GM13977 (cell line): ENCODE results near the gene TSHZ2.

Source experiments
- DNase-seq: peaks from one replicate; pipeline ENCODE4 v3.0.0; 2012; ENCODE audit warnings: low spot score
- CTCF ChIP-seq: IDR thresholded peaks from 2 replicates; pipeline ENCODE4 v1.5.1; 2012; ENCODE audit warnings: mild to moderate bottlenecking, control low read depth; ENCODE audit not compliant: insufficient read depth; ENCODE audit errors: extremely low read depth, missing control alignments
- in situ Hi-C: fragments of 300-500 bp; cut with MboI; formaldehyde crosslinking; loops from one replicate; pipeline ENCODE4 v1.12.0; 2022; ENCODE audit warnings: low sequenced_read_pairs, low pct_unique_long_range_greater_than_20kb, mixed read lengths, inconsistent platforms; ENCODE audit not compliant: unreplicated experiment

Gene TSHZ2

GRCh38 chr20:53298260-53298659, 326.1 kb downstream of the TSHZ2 start:
- no peak for TF ChIP-seq CTCF
- in situ Hi-C loops: no loop called here
- DNase-seq: no peak

- no peak for TF ChIP-seq CTCF
- no peak for DNase-seq
- in situ Hi-C loops: no loop called here
Measured at GRCh38 chr20:53298911-53299310, 326.8 kb downstream of the TSHZ2 start.

GRCh38 chr20:53299831-53300230, 327.7 kb downstream of the TSHZ2 start:
- in situ Hi-C loops: no loop called here
- no peak for TF ChIP-seq CTCF
- no peak for DNase-seq

GRCh38 chr20:53301869-53302268, 329.7 kb downstream of the TSHZ2 start:
- in situ Hi-C loops: no loop called here
- no peak for DNase-seq
- TF ChIP-seq CTCF: no peak

GRCh38 chr20:53302695-53303412, 330.7 kb downstream of the TSHZ2 start:
- TF ChIP-seq CTCF: no peak
- DNase-seq: no peak
- in situ Hi-C loops: no loop called here

- DNase-seq: no peak
- no peak for TF ChIP-seq CTCF
- in situ Hi-C loops: no loop called here
Measured at GRCh38 chr20:53303413-53303760, 331.2 kb downstream of the TSHZ2 start.
